Measurements from ENCODE around the gene HOXA13.

DNA sequence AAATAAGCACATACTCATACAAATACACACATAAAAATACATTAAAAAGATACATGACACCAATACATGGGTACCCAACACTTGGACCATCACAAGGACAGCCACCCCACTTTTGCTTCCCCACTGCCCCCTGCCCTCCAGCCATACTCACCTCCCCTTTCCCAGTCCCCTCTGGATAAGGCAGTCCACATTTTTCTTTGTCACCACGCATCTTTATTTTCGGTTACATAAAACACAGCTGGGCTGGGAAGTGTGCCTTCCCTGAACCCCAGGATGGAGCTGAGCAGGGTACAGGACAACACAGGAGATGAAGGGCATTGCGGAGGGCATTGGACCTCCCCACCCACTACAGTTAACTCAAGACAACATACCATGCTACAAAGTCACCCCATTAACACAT lies 46.4 kb downstream of the HOXA13 start:
- TF ChIP-seq, protein P1, sequence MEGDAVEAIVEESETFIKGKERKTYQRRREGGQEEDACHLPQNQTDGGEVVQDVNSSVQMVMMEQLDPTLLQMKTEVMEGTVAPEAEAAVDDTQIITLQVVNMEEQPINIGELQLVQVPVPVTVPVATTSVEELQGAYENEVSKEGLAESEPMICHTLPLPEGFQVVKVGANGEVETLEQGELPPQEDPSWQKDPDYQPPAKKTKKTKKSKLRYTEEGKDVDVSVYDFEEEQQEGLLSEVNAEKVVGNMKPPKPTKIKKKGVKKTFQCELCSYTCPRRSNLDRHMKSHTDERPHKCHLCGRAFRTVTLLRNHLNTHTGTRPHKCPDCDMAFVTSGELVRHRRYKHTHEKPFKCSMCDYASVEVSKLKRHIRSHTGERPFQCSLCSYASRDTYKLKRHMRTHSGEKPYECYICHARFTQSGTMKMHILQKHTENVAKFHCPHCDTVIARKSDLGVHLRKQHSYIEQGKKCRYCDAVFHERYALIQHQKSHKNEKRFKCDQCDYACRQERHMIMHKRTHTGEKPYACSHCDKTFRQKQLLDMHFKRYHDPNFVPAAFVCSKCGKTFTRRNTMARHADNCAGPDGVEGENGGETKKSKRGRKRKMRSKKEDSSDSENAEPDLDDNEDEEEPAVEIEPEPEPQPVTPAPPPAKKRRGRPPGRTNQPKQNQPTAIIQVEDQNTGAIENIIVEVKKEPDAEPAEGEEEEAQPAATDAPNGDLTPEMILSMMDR (conservative IDR thresholded peaks at IDR 0.05; ENCODE audit: low read depth, low read length) = no peak
- TF ChIP-seq EZH2 (IDR thresholded peaks at IDR 0.05; ENCODE audit: low read length, unreplicated experiment) = no peak

All from PC-3 (cell line).